Duodenal mucosa (tissue), 2 donors: ENCODE data around the gene DNAH6.
"Not testable (repeated sequence)": the region's sequence is repeated elsewhere in the genome, so short reads cannot be mapped to it uniquely, and the experiment has no call there.

Experiments
- H3K27ac ChIP-seq: one replicate; pipeline ENCODE4 v1.7.0; 2013; ENCODE audit warnings: low read depth, low read length
- H3K27me3 ChIP-seq, 2 donors: one replicate each; pipeline ENCODE4 v1.7.0; 2013; ENCODE audit warnings: low read length in 2 of 2, control low read depth in 1 of 2; ENCODE audit not compliant: insufficient read depth in 2 of 2, control insufficient read depth in 1 of 2
- H3K36me3 ChIP-seq, 2 donors: one replicate each; pipeline ENCODE4 v1.7.0; 2013; ENCODE audit warnings: low read length in 2 of 2, control low read depth in 1 of 2; ENCODE audit not compliant: insufficient read depth in 2 of 2, control insufficient read depth in 1 of 2
- H3K4me1 ChIP-seq, 2 donors: one replicate each; pipeline ENCODE4 v1.7.0; 2013; ENCODE audit warnings: low read length in 2 of 2, control low read depth in 1 of 2; ENCODE audit not compliant: insufficient read depth in 2 of 2, control insufficient read depth in 1 of 2
- H3K4me3 ChIP-seq, 2 donors: one replicate each; pipeline ENCODE4 v1.7.0; 2013; ENCODE audit warnings: low read length in 2 of 2, low read depth in 1 of 2
- H3K9ac ChIP-seq, 2 donors: one replicate each; pipeline ENCODE4 v1.7.0; 2013; ENCODE audit warnings: low read length in 2 of 2, low read depth in 1 of 2
- H3K9me3 ChIP-seq, 2 donors: one replicate each; pipeline ENCODE4 v1.7.0; 2013; ENCODE audit warnings: low read length in 2 of 2, control low read depth in 1 of 2; ENCODE audit not compliant: control insufficient read depth in 1 of 2

DNAH6 gene

GRCh38 chr2:84545005-84545404 is 28.7 kb downstream of the DNAH6 start:
- H3K27me3 ChIP-seq = no peaks in the 10 kb centered on the region
- H3K4me3 ChIP-seq = no peak overlapping the region
- no peak overlapping the region for H3K9ac ChIP-seq
- H3K27ac ChIP-seq = no peak overlapping the region
- H3K36me3 ChIP-seq = no peaks in the 10 kb centered on the region
- no peaks in the 10 kb centered on the region for H3K9me3 ChIP-seq
- no peaks in the 10 kb centered on the region for H3K4me1 ChIP-seq

- no peaks in the 10 kb centered on the region for H3K9me3 ChIP-seq
- no peak overlapping the region for H3K4me3 ChIP-seq
- H3K36me3 ChIP-seq = no peaks in the 10 kb centered on the region
- no peaks in the 10 kb centered on the region for H3K4me1 ChIP-seq
- H3K9ac ChIP-seq = no peak overlapping the region
- no peak overlapping the region for H3K27ac ChIP-seq
- H3K27me3 ChIP-seq = no peaks in the 10 kb centered on the region
Observed at GRCh38 chr2:84546551-84546950, 30.3 kb downstream of the DNAH6 start.

DNA sequence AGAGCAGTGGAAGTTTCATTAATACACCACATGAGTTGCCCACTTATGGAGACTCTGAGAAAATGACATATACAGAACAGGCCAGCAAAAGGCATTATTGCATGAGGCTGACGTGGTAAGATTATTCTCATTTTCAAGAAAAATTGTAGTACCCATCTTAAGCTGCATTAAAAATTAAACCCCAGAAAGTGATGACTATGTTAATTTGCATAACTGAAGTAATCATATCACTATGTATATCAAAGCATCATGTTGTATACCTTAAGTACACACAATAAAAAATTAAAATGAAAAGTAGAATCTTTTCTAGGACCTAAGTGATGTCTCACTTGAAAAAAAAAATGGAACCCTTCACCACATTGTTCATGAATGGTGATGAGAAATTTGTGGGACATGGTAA is 32.0 kb downstream of the DNAH6 start:
- Histone ChIP-seq H3K27ac (no peak overlapping the region), H3K4me3 (no peak overlapping the region), H3K9ac (no peak overlapping the region), H3K4me1 (no peaks in the 10 kb centered on the region), H3K27me3 (no peaks in the 10 kb centered on the region), H3K9me3 (no peaks in the 10 kb centered on the region), H3K36me3 (no peaks in the 10 kb centered on the region)

GRCh38 chr2:84550916-84551315 is 34.6 kb downstream of the DNAH6 start:
- Histone ChIP-seq H3K4me3 (no peak overlapping the region), H3K9ac (no peak overlapping the region), H3K27ac (no peak overlapping the region), H3K9me3 (no peaks in the 10 kb centered on the region), H3K4me1 (no peaks in the 10 kb centered on the region), H3K36me3 (no peaks in the 10 kb centered on the region), H3K27me3 (no peaks in the 10 kb centered on the region)

DNA sequence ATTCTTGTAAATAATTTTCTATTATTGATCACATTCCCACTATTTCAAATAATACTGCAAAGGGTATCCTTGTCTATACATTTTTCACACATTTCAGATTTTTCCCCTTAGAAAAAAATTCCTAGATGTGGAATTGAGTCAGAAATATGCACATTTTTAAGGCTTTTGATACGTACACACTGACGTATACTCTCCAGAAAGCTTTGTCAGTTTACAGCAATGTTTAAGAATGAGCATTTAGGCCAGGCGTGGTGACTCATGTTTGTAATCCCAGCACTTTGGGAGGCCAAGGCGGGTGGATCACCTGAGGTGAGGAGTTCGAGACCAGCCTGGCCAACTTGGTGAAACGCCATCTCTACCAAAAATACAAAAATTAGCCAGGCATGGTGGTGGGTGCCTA is 35.2 kb downstream of the DNAH6 start:
- not testable (repeated sequence) for H3K27ac ChIP-seq, H3K36me3 ChIP-seq, H3K4me3 ChIP-seq, H3K9ac ChIP-seq, H3K9me3 ChIP-seq, H3K4me1 ChIP-seq, H3K27me3 ChIP-seq

- H3K4me3 ChIP-seq = no peak overlapping the region
- no peaks in the 10 kb centered on the region for H3K36me3 ChIP-seq
- H3K4me1 ChIP-seq = no peaks in the 10 kb centered on the region
- no peaks in the 10 kb centered on the region for H3K27me3 ChIP-seq
- H3K9me3 ChIP-seq = no peaks in the 10 kb centered on the region
- no peak overlapping the region for H3K9ac ChIP-seq
- H3K27ac ChIP-seq = no peak overlapping the region
Observed at GRCh38 chr2:84556190-84556589, 39.9 kb downstream of the DNAH6 start.

- no peaks in the 10 kb centered on the region for H3K4me1 ChIP-seq
- no peak overlapping the region for H3K4me3 ChIP-seq
- no peak overlapping the region for H3K9ac ChIP-seq
- H3K27me3 ChIP-seq = no peaks in the 10 kb centered on the region
- H3K36me3 ChIP-seq = no peaks in the 10 kb centered on the region
- H3K27ac ChIP-seq = no peak overlapping the region
- no peaks in the 10 kb centered on the region for H3K9me3 ChIP-seq
Observed at GRCh38 chr2:84559838-84560237, 43.5 kb downstream of the DNAH6 start.

DNA sequence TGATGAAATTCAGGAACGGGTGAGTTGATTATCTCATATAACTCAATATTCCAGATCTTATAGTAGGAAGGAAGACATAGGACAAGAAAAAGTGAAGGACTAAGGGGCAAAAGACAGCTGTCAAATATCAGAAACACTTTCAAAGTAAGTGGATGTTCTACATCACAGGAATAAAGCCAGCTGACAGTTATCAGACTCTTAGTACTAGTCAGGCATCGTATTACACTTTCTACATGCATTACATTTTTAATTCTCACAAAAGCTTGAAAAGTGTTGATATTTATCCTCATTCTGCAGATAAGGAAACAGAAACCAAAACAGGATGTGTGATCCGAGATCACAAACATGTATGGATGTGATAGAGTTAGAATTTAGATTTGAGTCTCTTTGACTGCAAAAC is 63.4 kb downstream of the DNAH6 start:
- H3K4me1 ChIP-seq = no peaks in the 10 kb centered on the region
- H3K9ac ChIP-seq = no peak overlapping the region
- no peaks in the 10 kb centered on the region for H3K36me3 ChIP-seq
- no peaks in the 10 kb centered on the region for H3K9me3 ChIP-seq
- H3K4me3 ChIP-seq = no peak overlapping the region
- H3K27ac ChIP-seq = no peak overlapping the region
- H3K27me3 ChIP-seq = no peaks in the 10 kb centered on the region

DNA sequence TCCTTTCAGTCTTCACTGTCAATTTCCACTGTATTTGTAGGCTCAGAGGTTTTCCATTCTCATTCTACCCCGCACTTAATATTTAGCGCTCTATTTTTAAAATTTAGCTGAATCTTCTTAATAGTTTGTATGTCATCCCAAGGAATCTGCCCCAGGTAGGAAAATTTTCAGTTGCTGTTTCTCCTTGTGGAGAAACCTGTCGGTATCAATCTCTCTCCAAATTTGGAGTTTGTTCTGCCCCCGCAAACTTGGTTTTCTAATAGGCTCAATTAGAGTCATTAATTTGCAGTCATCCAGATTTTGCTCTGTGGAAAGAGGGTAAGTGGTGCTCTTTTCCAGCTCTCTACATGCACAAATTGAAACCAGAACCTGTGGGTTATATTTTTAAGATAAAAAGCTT is 87.6 kb downstream of the DNAH6 start:
- no peaks in the 10 kb centered on the region for H3K36me3 ChIP-seq
- H3K9ac ChIP-seq = no peak overlapping the region
- H3K27me3 ChIP-seq = no peaks in the 10 kb centered on the region
- no peaks in the 10 kb centered on the region for H3K4me1 ChIP-seq
- H3K9me3 ChIP-seq = peaks cover 2 to 6% of the 10 kb centered on the region in 2 donors
- H3K4me3 ChIP-seq = no peak overlapping the region
- H3K27ac ChIP-seq = no peak overlapping the region

DNA sequence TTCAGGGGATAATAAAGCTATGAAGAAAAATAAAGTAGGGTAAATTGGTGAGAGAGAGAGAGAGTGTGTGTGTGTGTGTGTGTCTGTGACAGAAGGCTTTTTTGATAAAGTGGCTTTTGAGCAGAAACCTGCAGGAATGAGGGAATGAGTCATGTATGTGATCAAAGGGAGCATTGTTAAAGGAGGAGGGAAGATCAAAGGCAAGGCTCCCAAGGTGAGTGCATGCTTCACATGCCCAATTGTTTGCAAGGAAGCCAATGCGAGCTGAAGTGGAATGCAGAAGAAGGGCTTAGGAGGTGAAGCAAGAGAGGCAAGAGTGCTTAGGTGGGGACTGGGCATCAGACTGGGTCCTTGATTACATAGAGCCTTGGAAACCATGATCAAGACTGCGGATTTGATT is 96.8 kb downstream of the DNAH6 start:
- Histone ChIP-seq H3K9me3 (peaks cover 6 to 7% of the 10 kb centered on the region in 2 donors), H3K4me1 (peaks cover 0 to 12% of the 10 kb centered on the region in 2 donors), H3K4me3 (no peak overlapping the region)

GRCh38 chr2:84619794-84620371 is 103.6 kb downstream of the DNAH6 start:
- Histone ChIP-seq H3K36me3 (no peaks in the 10 kb centered on the region), H3K4me3 (no peak overlapping the region), H3K27me3 (no peaks in the 10 kb centered on the region), H3K27ac (no peak overlapping the region), H3K9ac (no peak overlapping the region), H3K9me3 (no peaks in the 10 kb centered on the region), H3K4me1 (peaks cover 10 to 27% of the 10 kb centered on the region in 2 donors)

More for the DNA sequence above, 96.8 kb downstream of the DNAH6 start:
- Histone ChIP-seq H3K36me3 (no peaks in the 10 kb centered on the region), H3K27me3 (no peaks in the 10 kb centered on the region), H3K27ac (no peak overlapping the region), H3K9ac (no peak overlapping the region)
